WI38 (cell line): ENCODE data around the gene DDX10.

Experiments
- H3K4me3 ChIP-seq: 2 replicates; pipeline ENCODE4 v1.5.1; 2011; ENCODE audit warnings: low read depth, mild to moderate bottlenecking, control low read depth, low read length
- TF ChIP-seq, protein P1 (sequence below): IDR thresholded peaks from 2 replicates; pipeline ENCODE4 v1.5.1; 2012; ENCODE audit warnings: low read depth, mild to moderate bottlenecking, control low read depth, low read length

Gene DDX10

DNA sequence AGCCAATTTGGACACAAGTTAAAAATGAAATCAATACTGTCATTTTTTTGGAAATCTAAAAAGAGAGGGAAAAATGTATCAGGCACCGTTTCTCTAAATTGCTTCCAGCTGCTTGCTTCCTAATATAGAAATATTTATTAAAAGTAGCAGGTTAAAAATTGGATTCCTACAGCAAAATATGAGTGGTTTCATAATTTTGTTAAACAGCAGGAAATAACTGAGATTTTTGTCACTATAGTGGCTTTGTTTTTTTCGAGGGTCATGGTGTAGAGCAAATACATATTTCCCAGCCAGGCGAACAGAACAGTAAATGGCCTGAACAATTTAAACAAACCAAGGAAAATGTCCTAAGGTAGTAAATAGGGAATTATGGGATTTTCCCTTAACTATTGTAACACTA lies 159.7 kb downstream of the DDX10 start:
- TF ChIP-seq, protein P1, sequence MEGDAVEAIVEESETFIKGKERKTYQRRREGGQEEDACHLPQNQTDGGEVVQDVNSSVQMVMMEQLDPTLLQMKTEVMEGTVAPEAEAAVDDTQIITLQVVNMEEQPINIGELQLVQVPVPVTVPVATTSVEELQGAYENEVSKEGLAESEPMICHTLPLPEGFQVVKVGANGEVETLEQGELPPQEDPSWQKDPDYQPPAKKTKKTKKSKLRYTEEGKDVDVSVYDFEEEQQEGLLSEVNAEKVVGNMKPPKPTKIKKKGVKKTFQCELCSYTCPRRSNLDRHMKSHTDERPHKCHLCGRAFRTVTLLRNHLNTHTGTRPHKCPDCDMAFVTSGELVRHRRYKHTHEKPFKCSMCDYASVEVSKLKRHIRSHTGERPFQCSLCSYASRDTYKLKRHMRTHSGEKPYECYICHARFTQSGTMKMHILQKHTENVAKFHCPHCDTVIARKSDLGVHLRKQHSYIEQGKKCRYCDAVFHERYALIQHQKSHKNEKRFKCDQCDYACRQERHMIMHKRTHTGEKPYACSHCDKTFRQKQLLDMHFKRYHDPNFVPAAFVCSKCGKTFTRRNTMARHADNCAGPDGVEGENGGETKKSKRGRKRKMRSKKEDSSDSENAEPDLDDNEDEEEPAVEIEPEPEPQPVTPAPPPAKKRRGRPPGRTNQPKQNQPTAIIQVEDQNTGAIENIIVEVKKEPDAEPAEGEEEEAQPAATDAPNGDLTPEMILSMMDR, result no peak
- H3K4me3 ChIP-seq, result no peak overlapping the region

- TF ChIP-seq, protein P1, result no peak
- no peak overlapping the region for H3K4me3 ChIP-seq
Measured at GRCh38 chr11:108825381-108825780, 160.5 kb downstream of the DDX10 start.

DNA sequence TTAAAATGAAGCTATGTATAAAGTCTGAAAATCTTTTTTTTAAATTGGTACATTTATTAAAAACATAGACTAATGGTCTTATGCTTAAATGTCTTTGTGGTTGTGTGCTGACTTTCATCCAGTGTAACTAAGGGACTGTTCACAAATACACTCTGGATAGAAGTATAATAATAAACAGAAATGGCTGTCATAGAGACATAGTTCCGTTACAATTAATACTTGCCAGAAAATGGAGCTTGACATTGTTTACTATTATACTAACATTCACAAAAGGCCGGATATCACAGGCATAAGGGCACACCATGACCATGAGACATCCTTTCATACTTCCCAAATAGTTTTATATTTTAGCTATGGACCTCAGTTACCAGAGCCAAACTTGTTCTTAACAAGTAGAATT lies 161.3 kb downstream of the DDX10 start:
- no peak overlapping the region for H3K4me3 ChIP-seq
- TF ChIP-seq, protein P1, result no peak

- no peak overlapping the region for H3K4me3 ChIP-seq
- TF ChIP-seq, protein P1, result no peak
Measured at GRCh38 chr11:108835624-108836023, 170.8 kb downstream of the DDX10 start.

DNA sequence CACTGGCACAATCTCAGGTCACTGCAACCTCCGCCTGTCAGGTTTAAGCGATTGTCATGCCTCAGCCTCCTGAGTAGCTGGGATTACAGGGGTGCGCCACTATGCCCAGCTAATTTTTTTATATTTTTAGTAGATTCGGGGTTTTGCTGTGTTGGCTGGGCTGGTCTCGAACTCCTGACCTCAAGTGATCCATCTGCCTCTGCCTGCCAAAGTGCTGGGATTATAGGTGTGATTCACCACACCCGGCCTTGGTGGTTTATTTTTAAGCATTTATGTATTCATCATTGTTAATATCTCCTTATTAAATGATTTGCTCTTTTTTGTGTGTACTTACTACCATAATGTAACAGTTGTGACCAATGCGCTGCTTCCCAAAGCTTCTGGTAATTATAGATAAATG lies 171.7 kb downstream of the DDX10 start:
- TF ChIP-seq, protein P1, result no peak

DNA sequence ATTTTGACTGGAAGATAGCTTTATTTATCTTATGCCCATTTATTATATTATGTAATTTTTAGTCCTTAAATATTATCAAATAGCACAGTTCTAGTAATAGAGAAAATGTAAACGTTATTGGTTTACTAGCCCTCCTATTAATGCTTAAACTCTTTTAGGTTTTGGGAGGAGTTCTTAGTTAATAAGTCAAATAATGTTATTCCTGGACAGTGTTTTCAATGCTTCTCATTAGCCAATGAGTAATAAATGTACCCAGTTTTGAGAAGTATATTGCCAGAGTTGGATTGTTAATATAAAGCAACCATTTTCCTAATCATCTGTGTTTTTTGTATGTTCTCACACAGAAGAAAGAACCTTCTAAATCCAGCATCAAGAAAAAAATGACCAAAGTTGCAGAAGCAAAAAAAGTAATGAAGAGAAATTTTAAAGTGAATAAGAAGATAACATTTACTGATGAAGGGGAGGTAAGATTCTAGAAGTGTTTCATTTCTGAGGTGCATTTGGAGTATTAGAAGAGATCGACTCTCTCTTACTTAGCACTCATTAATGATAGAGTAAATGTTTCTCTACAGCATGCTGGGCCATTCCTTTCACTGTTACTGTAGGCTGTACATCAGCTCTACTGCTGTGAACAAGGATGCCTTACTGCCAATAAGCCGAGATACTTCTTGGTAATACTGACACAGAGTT lies 173.4 kb downstream of the DDX10 start:
- no peak overlapping the region for H3K4me3 ChIP-seq
- TF ChIP-seq, protein P1, result no peak

More for the DNA sequence above, 171.7 kb downstream of the DDX10 start:
- H3K4me3 ChIP-seq, result no peak overlapping the region

- TF ChIP-seq, protein P1, result no peak
- H3K4me3 ChIP-seq, result no peak overlapping the region
Measured at GRCh38 chr11:108838792-108839105, 173.9 kb downstream of the DDX10 start.
